Caco-2 (cell line): ENCODE data around the gene BDH1. TPM values are rescaled to one million over a fixed set of nuclear protein-coding genes. Genes with fewer than 3 reads are reported as not detected.

ENCODE experiments used
- BruUV-seq: library from RNA; stranded (reverse); fragments of 400-500 nt; replicated peaks from 2 replicates; lab custom pipeline; 2021; lab: Mats Ljungman, UMichigan
- CTCF ChIA-PET: fragments of 300-600 bp; sonication (Branson Sonifier 250); formaldehyde crosslinking; loops from one replicate; lab custom pipeline; 2022; ENCODE audit warnings: antibody characterized with exemption; lab: Charles Lee
- POLR2A ChIA-PET: fragments of 300-600 bp; sonication (Branson Sonifier 250); formaldehyde crosslinking; loops from one replicate; lab custom pipeline; 2022; ENCODE audit warnings: antibody characterized with exemption; lab: Charles Lee
- DNase-seq, 2 experiments: peaks; one replicate each; pipeline versions ENCODE4 v3.0.0 to v3.0.0-alpha.2; 2020 to 2022
- H3K27me3 ChIP-seq: replicated peaks from 2 replicates; pipeline ENCODE4 v1.6.0; 2011; ENCODE audit warnings: low read length; ENCODE audit not compliant: control insufficient read depth, insufficient read depth
- H3K36me3 ChIP-seq: 2 replicates; pipeline ENCODE4 v1.5.1; 2011; ENCODE audit warnings: low read length; ENCODE audit not compliant: control insufficient read depth, insufficient read depth
- H3K4me1 ChIP-seq: fragments of 250-450 bp; sonication (Bioruptor Pico); 2 replicates; pipeline ENCODE4 v1.5.1; 2020; ENCODE audit warnings: mild to moderate bottlenecking
- H3K4me3 ChIP-seq: 2 replicates; pipeline ENCODE4 v1.5.1; 2011; ENCODE audit warnings: low read depth, mild to moderate bottlenecking, control low read depth, low read length
- H3K9me3 ChIP-seq: fragments of 250-450 bp; sonication (Bioruptor Pico); 2 replicates; pipeline ENCODE4 v1.5.1; 2020; ENCODE audit warnings: mild to moderate bottlenecking, moderate library complexity
- H3K27ac Mint-ChIP-seq: one replicate; pipeline ENCODE4 v1.8.0; 2022; ENCODE audit warnings: mixed read lengths; ENCODE audit not compliant: unreplicated experiment
- H3K27me3 Mint-ChIP-seq: one replicate; pipeline ENCODE4 v1.8.0; 2022; ENCODE audit warnings: mixed read lengths; ENCODE audit not compliant: insufficient read depth, unreplicated experiment
- H3K36me3 Mint-ChIP-seq: one replicate; pipeline ENCODE4 v1.8.0; 2022; ENCODE audit warnings: mild to moderate bottlenecking, mixed read lengths; ENCODE audit not compliant: insufficient read depth, unreplicated experiment
- H3K4me1 Mint-ChIP-seq: one replicate; pipeline ENCODE4 v1.8.0; 2022; ENCODE audit warnings: low read depth, mixed read lengths; ENCODE audit not compliant: unreplicated experiment
- H3K4me3 Mint-ChIP-seq: one replicate; pipeline ENCODE4 v1.8.0; 2022; ENCODE audit warnings: mild to moderate bottlenecking, moderate library complexity, mixed read lengths; ENCODE audit not compliant: unreplicated experiment
- H3K9me3 Mint-ChIP-seq: one replicate; pipeline ENCODE4 v1.8.0; 2022; ENCODE audit warnings: mixed read lengths; ENCODE audit not compliant: unreplicated experiment
- CTCF ChIP-seq, 2 experiments: fragments of 200-600 bp in 1 of 2; IDR thresholded peaks; 1 replicate in 1 of 2; 2 replicates in 1 of 2; pipeline versions ENCODE4 v1.5.1 to v1.8.0; 2011 to 2022; ENCODE audit warnings: antibody characterized with exemption in 1 of 2, control low read depth in 1 of 2, inconsistent platforms in 1 of 2, low read depth in 1 of 2, low read length in 1 of 2, mild to moderate bottlenecking in 1 of 2, moderate library complexity in 1 of 2; ENCODE audit not compliant: insufficient read depth in 1 of 2, severe bottlenecking in 1 of 2, unreplicated experiment in 1 of 2
- intact Hi-C: fragments of 100-400 bp; cut with micrococcal nuclease; formaldehyde crosslinking; loops from one replicate; pipeline ENCODE4 v1.10.0; 2022; ENCODE audit not compliant: unreplicated experiment
- total RNA-seq: library from RNA; stranded (reverse); gene quantifications from 2 replicates; pipeline ENCODE4 v1.2.3, GENCODE V29; 2022

BDH1 gene
- total RNA-seq, 1 experiment from 2014 or later: 41.8 TPM

GRCh38 chr3:197491923-197492664 lies 63.7 kb downstream of the BDH1 start:
- TF ChIP-seq CTCF (IDR thresholded peaks at IDR 0.05; ENCODE audit: insufficient read depth in 1 of 2, low read depth in 1 of 2, low read length in 1 of 2, severe bottlenecking in 1 of 2, unreplicated experiment in 1 of 2): no peak
- H3K9me3 ChIP-seq: no peaks in the 10 kb centered on the region
- Mint-ChIP-seq H3K36me3 (peaks cover 8% of the 10 kb centered on the region), H3K4me1 (peaks cover 21% of the 10 kb centered on the region), H3K4me3 (no peak overlapping the region), H3K9me3 (no peaks in the 10 kb centered on the region), H3K27ac (no peak overlapping the region), H3K27me3 (no peaks in the 10 kb centered on the region)
- POLR2A ChIA-PET: interaction anchor here (0.6 kb wide), 1 partner anchor 489 kb away, joined by 8 read pairs; no protein-coding TSS in a partner anchor
- BruUV-seq: no TSS peak
- no peak overlapping the region for H3K4me3 ChIP-seq
- H3K27me3 ChIP-seq: no peaks in the 10 kb centered on the region
- H3K4me1 ChIP-seq: peaks cover 37% of the 10 kb centered on the region
- CTCF ChIA-PET: interaction anchor here (0.6 kb wide), 1 partner anchor 1581 kb away, joined by 3 read pairs; no protein-coding TSS in a partner anchor
- H3K36me3 ChIP-seq: no peaks in the 10 kb centered on the region
- intact Hi-C loops: loop anchor here (2.0 to 5.0 kb wide), 3 partner anchors 35 to 135 kb away; no protein-coding TSS in a partner anchor
- DNase-seq: no peak

GRCh38 chr3:197491478-197491877 lies 64.3 kb downstream of the BDH1 start:
- Mint-ChIP-seq H3K9me3 (no peaks in the 10 kb centered on the region), H3K27ac (no peak overlapping the region), H3K4me3 (no peak overlapping the region), H3K27me3 (no peaks in the 10 kb centered on the region), H3K4me1 (peaks cover 21% of the 10 kb centered on the region), H3K36me3 (peaks cover 8% of the 10 kb centered on the region)
- Histone ChIP-seq H3K27me3 (no peaks in the 10 kb centered on the region), H3K4me1 (peaks cover 37% of the 10 kb centered on the region), H3K9me3 (no peaks in the 10 kb centered on the region), H3K4me3 (no peak overlapping the region), H3K36me3 (no peaks in the 10 kb centered on the region)
- ChIA-PET POLR2A (no interaction called here), CTCF (no interaction called here)
- BruUV-seq: no TSS peak
- TF ChIP-seq CTCF (IDR thresholded peaks at IDR 0.05; ENCODE audit: insufficient read depth in 1 of 2, low read depth in 1 of 2, low read length in 1 of 2, severe bottlenecking in 1 of 2, unreplicated experiment in 1 of 2): no peak
- intact Hi-C loops: loop anchor here (2.0 to 5.0 kb wide), 3 partner anchors 35 to 134 kb away; no protein-coding TSS in a partner anchor
- DNase-seq: no peak

DNA sequence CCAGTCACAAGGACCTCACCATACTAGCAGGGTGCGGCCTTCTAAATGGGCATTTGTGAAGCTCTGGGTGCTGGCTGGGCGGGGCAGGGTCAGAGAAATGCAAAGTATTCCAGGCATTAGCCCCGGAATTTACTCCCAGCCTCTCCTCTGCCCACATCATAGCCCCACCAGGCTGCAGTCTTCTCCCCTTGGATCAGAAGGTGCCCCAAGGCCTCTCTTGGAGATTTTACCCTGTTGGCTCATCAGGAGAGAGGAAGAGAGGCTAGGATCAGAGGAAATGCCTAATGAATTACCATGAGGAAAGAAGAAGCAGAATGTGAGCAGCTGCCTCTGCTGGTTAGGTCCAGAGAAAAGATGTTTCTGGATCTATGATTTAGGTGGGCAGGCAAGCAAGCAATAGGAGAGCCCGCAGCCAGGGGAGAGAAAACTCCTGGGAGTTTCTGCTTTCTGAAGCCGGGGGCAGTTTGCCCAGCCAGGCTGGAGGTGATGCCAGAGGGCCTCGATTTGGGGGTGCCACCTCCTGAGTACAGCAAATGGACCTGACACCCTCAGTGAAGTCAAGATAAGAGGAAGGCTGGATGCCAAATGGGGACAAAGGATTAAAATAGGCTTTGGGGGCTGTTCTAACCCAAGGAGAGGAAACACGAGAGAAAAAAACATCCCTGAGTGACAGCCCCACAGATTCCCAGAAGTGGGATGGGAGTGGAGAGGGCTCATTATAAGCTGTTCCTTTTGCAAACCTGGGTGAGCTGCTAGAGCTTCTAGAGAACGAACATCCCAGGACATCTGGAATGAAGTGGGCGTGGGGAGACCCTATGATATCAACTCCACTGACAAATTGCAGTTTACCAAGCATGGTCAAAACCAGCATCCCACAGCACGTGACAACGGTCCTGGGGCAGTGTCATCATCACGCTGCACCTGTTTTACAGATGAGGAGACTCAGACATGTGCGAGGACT lies 65.4 kb downstream of the BDH1 start:
- peak; percentile 80 to 93 for DNase-seq
- H3K4me3 Mint-ChIP-seq: peak overlapping the region; percentile 44
- H3K9me3 ChIP-seq: no peaks in the 10 kb centered on the region
- no peak for TF ChIP-seq CTCF (IDR thresholded peaks at IDR 0.05; ENCODE audit: insufficient read depth in 1 of 2, low read depth in 1 of 2, low read length in 1 of 2, severe bottlenecking in 1 of 2, unreplicated experiment in 1 of 2)
- CTCF ChIA-PET: interaction anchor here (1.1 kb wide), 1 partner anchor 31 kb away, joined by 3 read pairs; no protein-coding TSS in a partner anchor
- H3K9me3 Mint-ChIP-seq: no peaks in the 10 kb centered on the region
- no peak overlapping the region for H3K4me3 ChIP-seq
- H3K36me3 ChIP-seq: no peaks in the 10 kb centered on the region
- H3K27me3 Mint-ChIP-seq: no peaks in the 10 kb centered on the region
- H3K27me3 ChIP-seq: no peaks in the 10 kb centered on the region
- intact Hi-C loops: loop anchor here (2.0 to 5.0 kb wide), 3 partner anchors 34 to 133 kb away; no protein-coding TSS in a partner anchor
- H3K4me1 ChIP-seq: peaks cover 37% of the 10 kb centered on the region
- H3K36me3 Mint-ChIP-seq: peaks cover 8% of the 10 kb centered on the region
- peaks cover 21% of the 10 kb centered on the region for H3K4me1 Mint-ChIP-seq
- TSS peak; percentile 72 for BruUV-seq
- peak overlapping the region; percentile 97 for H3K27ac Mint-ChIP-seq
- POLR2A ChIA-PET: interaction anchor here (0.6 to 1.1 kb wide), 2 partner anchors 36 to 46 kb away, joined by 3 read pairs; no protein-coding TSS in a partner anchor
